Measurements from ENCODE around the gene C1S.

GRCh38 chr12:7116196-7116595 is 55.7 kb downstream of the C1S start:
- TF ChIP-seq POLR2A (IDR thresholded peaks at IDR 0.05): no peak
- no peak for TF ChIP-seq CTCF (IDR thresholded peaks at IDR 0.05)
